ENCODE data around the gene TOMM7. TPM values are rescaled to one million over a fixed set of nuclear protein-coding genes. Genes with fewer than 3 reads are reported as not detected.

TOMM7 gene
- total and polyA plus RNA-seq, 9 of the 15 experiments (the other 6 are each of a cell fraction or from before 2014, with no cell fraction given), result 283 to 1,717 (median 638) TPM

- H3K9me1 ChIP-seq (ENCODE audit: control insufficient read depth, insufficient read depth, low read length), result no peaks in the 10 kb centered on the region
- in situ Hi-C loops (cut with MboI) (no loop called here), intact Hi-C loops (cut with micrococcal nuclease) (no loop called here)
- ChIA-PET POLR2A (no interaction called here), CTCF (ENCODE audit: low intra/inter-chr PET ratio) (no interaction called here)
- no TSS peak for BruUV-seq (replicated peaks)
- ATAC-seq (no peak), DNase-seq (ENCODE audit: extremely low read depth in 1 of 4, low spot score in 3 of 4) (no peak), FAIRE-seq (no peak)
- no peak overlapping the region for H3K4me3 ChIP-seq
- 28% methylated on average over 3 of the region's 3 CpGs for whole genome bisulfite sequencing (ENCODE audit: insufficient coverage, low coverage, missing lambda C conversion rate)
- TF ChIP-seq DPF2 (IDR thresholded peaks at IDR 0.05) (no peak), ZNF696 (CRISPR knock-in tag; conservative IDR thresholded peaks at IDR 0.05) (no peak), ZNF431 (CRISPR knock-in tag; IDR thresholded peaks at IDR 0.05) (no peak), NR2C1 (IDR thresholded peaks at IDR 0.05) (no peak), NR2C1 (tag; IDR thresholded peaks at IDR 0.05) (no peak), ZKSCAN1 (IDR thresholded peaks at IDR 0.05; ENCODE audit: low read depth, low read length) (no peak), ZNF740 (CRISPR knock-in tag; IDR thresholded peaks at IDR 0.05) (no peak), ZNF740 (tag; IDR thresholded peaks at IDR 0.05) (no peak), TEAD2 (tag; IDR thresholded peaks at IDR 0.05) (no peak), MTA2 (IDR thresholded peaks at IDR 0.05; ENCODE audit: low read depth) (no peak), ZBTB11 (CRISPR knock-in tag; IDR thresholded peaks at IDR 0.05) (no peak), PCBP2 (IDR thresholded peaks at IDR 0.05; ENCODE audit: low read depth, low read length, poor library complexity, severe bottlenecking) (no peak), GTF3C2 (IDR thresholded peaks at IDR 0.05; ENCODE audit: borderline replicate concordance, extremely low read depth, insufficient read length) (no peak), FOS (IDR thresholded peaks at IDR 0.05; ENCODE audit: extremely low read depth, insufficient read length) (no peak), KLF16 (IDR thresholded peaks at IDR 0.05) (no peak), FOXK1 (CRISPR knock-in tag; IDR thresholded peaks at IDR 0.05; ENCODE audit: borderline replicate concordance) (no peak)
- no peak overlapping the region for H3K9ac ChIP-seq (ENCODE audit: insufficient read depth in 1 of 2, low read depth in 2 of 2, low read length in 2 of 2)
- H3K9me3 ChIP-seq (replicated peaks; ENCODE audit: control insufficient read depth, insufficient read depth, low read depth, low read length), result no peaks in the 10 kb centered on the region
- H2AFZ ChIP-seq (ENCODE audit: low read depth, low read length), result no peak overlapping the region
- peaks cover 0 to 5% of the 10 kb centered on the region in 2 experiments; a peak in 1 of 5 replicates for H3K4me1 ChIP-seq (replicated peaks in 1 of 2; ENCODE audit: control insufficient read depth in 2 of 2, insufficient read depth in 2 of 2, low read length in 2 of 2)
- no peaks in the 10 kb centered on the region for H3K79me2 ChIP-seq (ENCODE audit: control insufficient read depth, insufficient read depth, low read length)
- no peaks in the 10 kb centered on the region for H3K27me3 ChIP-seq (ENCODE audit: control insufficient read depth in 2 of 2, insufficient read depth in 2 of 2, low read length in 2 of 2)
- no peak overlapping the region for H3K27ac ChIP-seq (ENCODE audit: extremely low read depth, low read depth, low read length)
- no peaks in the 10 kb centered on the region for H3K36me3 ChIP-seq (ENCODE audit: control insufficient read depth, insufficient read depth, low read length)
- no peak overlapping the region for H3K4me2 ChIP-seq (ENCODE audit: insufficient read depth, low read length)
- H4K20me1 ChIP-seq (replicated peaks; ENCODE audit: control insufficient read depth, insufficient read depth, low read length), result no peaks in the 10 kb centered on the region
Measured at GRCh38 chr7:22786290-22786932, 36.2 kb downstream of the TOMM7 start.

All from K562 (cell line).